Testis (tissue), 3 donors: ENCODE measurements around the gene IL21. TPM values are rescaled to one million over a fixed set of nuclear protein-coding genes. Genes with fewer than 3 reads are reported as not detected.

Experiments used
- DNase-seq: peaks from one replicate; pipeline ENCODE4 v3.0.0-alpha.2; 2019
- H3K27ac ChIP-seq, 2 donors: fragments of 200-600 bp; sonication (generic); one replicate each; pipeline ENCODE4 v1.5.1; 2019
- H3K27me3 ChIP-seq: fragments of 200-600 bp; sonication (generic); one replicate; pipeline ENCODE4 v1.5.1; 2019
- H3K36me3 ChIP-seq: fragments of 200-600 bp; sonication (generic); one replicate; pipeline ENCODE4 v1.5.1; 2017; ENCODE audit warnings: low read depth; ENCODE audit errors: missing control alignments
- H3K4me1 ChIP-seq: fragments of 200-600 bp; sonication (generic); one replicate; pipeline ENCODE4 v1.5.1; 2019
- H3K4me3 ChIP-seq, 2 donors: fragments of 200-600 bp; sonication (generic); one replicate each; pipeline ENCODE4 v1.5.1; 2017 to 2019
- H3K9me3 ChIP-seq: fragments of 200-600 bp; sonication (generic); one replicate; pipeline ENCODE4 v1.5.1; 2017
- CTCF ChIP-seq, 3 experiments: fragments of 450-650 bp in 2 of 3; fragments of 200-600 bp in 1 of 3; sonication (generic) in 1 of 3; IDR thresholded peaks; one replicate each; pipeline ENCODE4 v1.5.1; 2016 to 2019; ENCODE audit warnings: antibody characterized with exemption in 3 of 3, mild to moderate bottlenecking in 2 of 3, moderate library complexity in 1 of 3
- POLR2A ChIP-seq: fragments of 450-650 bp; IDR thresholded peaks from one replicate; pipeline ENCODE4 v1.6.1; 2017; ENCODE audit warnings: antibody characterized with exemption, mild to moderate bottlenecking, moderate library complexity
- WGBS, 2 donors: methylation state at CpG; one replicate each; pipeline ENCODE4 v1.1.5; 2018; 5-methylcytosine and 5-hydroxymethylcytosine counted together
- intact Hi-C: fragments of 100-400 bp; cut with DNase I; formaldehyde crosslinking; loops from one replicate; pipeline ENCODE4 v1.15.1; 2023; ENCODE audit warnings: low total_unique reads
- polyA plus RNA-seq: library from polyadenylated mRNA; stranded (reverse); fragments of 350-450 nt; fragmentation: Illumina TruSeq; extraction: RNeasy Lipid Tissue Mini Kit (QIAGEN cat#74804); gene quantifications from one replicate; pipeline ENCODE4 v1.2.3, GENCODE V29; 2014; ENCODE audit warnings: low read depth, low replicate concordance; ENCODE audit not compliant: insufficient read depth
- total RNA-seq, 2 donors: library from RNA; depleted of rRNA; stranded (reverse); fragments of >200 nt; gene quantifications; one replicate each; pipeline ENCODE4 v1.2.3, GENCODE V29; 2016

Gene IL21
- total and polyA plus RNA-seq, 3 donors from 2014 or later, result 1.3 TPM; not detected in 2

GRCh38 chr4:122606364-122607043, 14.4 kb downstream of the IL21 start:
- no peaks in the 10 kb centered on the region for H3K9me3 ChIP-seq
- H3K4me1 ChIP-seq, result no peaks in the 10 kb centered on the region
- no peak overlapping the region for H3K4me3 ChIP-seq
- no peaks in the 10 kb centered on the region for H3K27me3 ChIP-seq
- intact Hi-C loops, result no loop called here
- DNase-seq, result no peak
- WGBS, 2 donors, result 72 to 82% methylated on average over 4 of the region's 4 CpGs
- TF ChIP-seq CTCF (IDR thresholded peaks at IDR 0.05) (no peak), POLR2A (no peak)
- H3K36me3 ChIP-seq, result no peaks in the 10 kb centered on the region
- no peak overlapping the region for H3K27ac ChIP-seq

GRCh38 chr4:122604146-122604545, 16.7 kb downstream of the IL21 start:
- no peaks in the 10 kb centered on the region for H3K36me3 ChIP-seq
- WGBS, 2 donors, result 80 to 84% methylated on average over 1 of the region's 1 CpG
- no peaks in the 10 kb centered on the region for H3K27me3 ChIP-seq
- DNase-seq, result no peak
- H3K27ac ChIP-seq, result no peak overlapping the region
- no peak overlapping the region for H3K4me3 ChIP-seq
- H3K4me1 ChIP-seq, result no peaks in the 10 kb centered on the region
- no peak for TF ChIP-seq CTCF (IDR thresholded peaks at IDR 0.05)
- TF ChIP-seq POLR2A, result no peak
- H3K9me3 ChIP-seq, result no peaks in the 10 kb centered on the region
- intact Hi-C loops, result no loop called here

- intact Hi-C loops, result no loop called here
Observed at GRCh38 chr4:122603156-122603574, 17.7 kb downstream of the IL21 start.

GRCh38 chr4:122602277-122603142, 18.4 kb downstream of the IL21 start:
- no peak overlapping the region for H3K27ac ChIP-seq
- no peaks in the 10 kb centered on the region for H3K27me3 ChIP-seq
- H3K4me1 ChIP-seq, result no peaks in the 10 kb centered on the region
- H3K9me3 ChIP-seq, result no peaks in the 10 kb centered on the region
- TF ChIP-seq CTCF (IDR thresholded peaks at IDR 0.05), result no peak
- H3K36me3 ChIP-seq, result no peaks in the 10 kb centered on the region
- WGBS, 2 donors, result 42 to 47% methylated on average over 13 of the region's 13 CpGs
- intact Hi-C loops, result no loop called here
- peak; percentile 23 for DNase-seq
- H3K4me3 ChIP-seq, result no peak overlapping the region

More at GRCh38 chr4:122603156-122603574, 17.7 kb downstream of the IL21 start:
- Histone ChIP-seq H3K36me3 (no peaks in the 10 kb centered on the region), H3K27me3 (no peaks in the 10 kb centered on the region), H3K9me3 (no peaks in the 10 kb centered on the region), H3K4me3 (no peak overlapping the region), H3K4me1 (no peaks in the 10 kb centered on the region), H3K27ac (no peak overlapping the region)
- DNase-seq, result no peak
- 78 to 84% methylated on average over 8 of the region's 8 CpGs for WGBS, 2 donors
- no peak for TF ChIP-seq CTCF (IDR thresholded peaks at IDR 0.05)
- no peak for TF ChIP-seq POLR2A
